Stimulated activated CD4-positive, alpha-beta T cell treated with anti-CD3 and anti-CD28 coated beads, Interleukin-4, amount 100 ng/mL, for 4 hours (primary cell): Measurements from ENCODE around the gene PDE4D.

Experiments
- DNase-seq, 2 experiments: peaks; one replicate each; pipeline ENCODE4 v3.0.0-alpha.2; 2020

Gene PDE4D

DNA sequence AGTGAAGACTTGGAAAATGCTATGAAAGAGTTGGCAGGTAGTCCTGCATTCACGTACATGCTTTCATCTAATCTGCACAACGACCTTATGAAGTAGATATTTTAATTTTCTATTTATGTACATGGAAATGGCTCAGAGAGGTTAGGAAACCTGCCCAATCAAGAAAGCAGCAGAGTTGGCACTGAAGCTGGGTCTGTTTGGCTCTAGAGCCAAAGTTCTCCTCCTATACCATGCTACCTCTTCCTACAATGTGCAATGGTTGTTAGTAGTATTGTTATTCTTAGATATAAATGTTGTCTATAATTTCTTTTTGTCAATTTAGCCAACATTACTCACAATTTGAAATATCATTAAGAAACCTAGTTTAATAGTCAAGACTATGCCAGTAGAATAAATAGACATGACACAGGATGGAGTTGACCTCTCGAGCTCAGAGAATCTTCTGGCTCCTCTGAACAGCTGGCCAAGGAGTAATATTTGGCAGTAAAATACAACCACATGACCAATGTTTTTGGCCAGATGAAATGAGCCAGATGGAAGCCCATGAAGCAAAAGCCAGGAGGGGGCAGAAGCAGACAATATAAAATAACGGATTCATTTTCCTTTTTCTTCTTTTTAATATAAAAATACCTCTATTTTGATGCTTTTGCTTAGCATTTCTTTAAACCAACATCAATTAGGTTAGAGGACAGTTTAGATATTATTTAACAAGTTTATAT lies 542.3 kb downstream of the PDE4D start:
- no peak for DNase-seq

DNA sequence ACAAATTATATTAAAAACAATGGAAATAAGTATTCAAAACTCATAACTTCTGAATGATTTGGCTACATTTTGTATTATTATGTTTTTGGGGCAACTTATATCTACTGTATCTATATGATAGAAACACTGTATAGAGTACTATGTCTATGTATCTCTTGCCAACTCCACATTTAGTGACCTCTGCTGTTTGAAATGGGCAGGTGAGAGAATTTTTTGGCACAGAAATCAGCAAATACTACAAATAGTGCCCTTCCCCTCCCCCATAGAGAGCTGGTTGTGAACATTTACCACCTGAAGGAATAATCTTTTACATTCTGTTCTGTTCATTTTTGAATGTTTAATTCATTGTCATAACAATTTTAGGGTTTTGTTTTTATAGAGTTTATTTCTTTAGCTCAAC lies 545.3 kb downstream of the PDE4D start:
- DNase-seq, result no peak

DNA sequence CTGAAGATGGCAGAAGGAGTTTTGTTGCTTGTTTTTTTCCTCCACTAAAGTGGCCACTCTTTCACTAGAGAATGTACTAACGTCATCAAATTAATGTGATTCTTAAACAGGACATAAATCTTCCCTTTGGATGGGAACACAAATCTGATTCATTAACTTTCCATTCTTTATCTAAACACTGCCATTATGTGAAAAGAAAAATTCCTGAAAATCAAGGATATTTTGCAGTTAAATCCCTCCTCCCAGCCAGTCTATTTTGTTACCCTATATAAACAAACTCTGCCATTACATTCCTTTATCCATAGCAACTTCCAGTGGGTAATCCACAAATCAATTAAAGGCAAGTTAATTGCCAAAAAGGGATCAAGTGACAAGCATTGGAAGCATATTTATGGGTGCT lies 546.5 kb downstream of the PDE4D start:
- DNase-seq, result no peak

DNA sequence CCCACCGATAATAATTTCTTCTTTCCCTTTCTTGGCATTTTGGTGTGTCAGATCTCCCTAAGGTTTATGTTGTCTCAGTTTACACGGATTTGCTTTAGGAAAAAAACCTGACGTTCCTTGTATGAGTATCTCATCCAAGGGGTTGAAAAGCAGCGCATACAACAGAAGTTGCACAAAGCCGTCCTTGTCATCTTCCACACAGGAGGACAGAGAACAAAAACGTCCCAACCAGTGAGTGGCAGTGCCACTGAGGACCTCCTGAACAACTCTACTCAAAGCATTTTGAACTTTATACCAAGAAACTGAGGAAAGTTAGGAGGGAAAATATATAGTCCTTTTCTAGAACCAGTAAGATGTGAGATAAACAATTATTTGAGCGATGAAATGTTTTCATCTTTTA lies 547.0 kb downstream of the PDE4D start:
- DNase-seq, result no peak

DNA sequence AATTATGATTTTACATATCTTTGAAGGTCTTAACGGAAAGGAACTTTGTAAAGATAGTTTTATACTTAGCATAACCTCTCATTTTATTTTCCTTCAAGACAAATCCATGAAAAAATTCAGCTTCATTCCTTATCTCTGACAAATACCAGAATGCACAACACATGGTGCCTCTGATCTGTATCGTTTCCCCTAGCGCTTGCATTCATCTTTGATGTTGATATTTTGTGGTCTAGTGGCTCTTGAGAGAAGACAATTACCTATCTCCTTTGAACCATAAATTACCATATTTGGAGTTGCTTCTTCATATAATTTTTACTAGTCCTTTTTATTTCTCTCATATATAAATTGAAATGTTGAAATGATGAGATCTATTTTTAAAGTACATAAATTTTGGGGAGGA lies 551.3 kb downstream of the PDE4D start:
- DNase-seq, result no peak

DNA sequence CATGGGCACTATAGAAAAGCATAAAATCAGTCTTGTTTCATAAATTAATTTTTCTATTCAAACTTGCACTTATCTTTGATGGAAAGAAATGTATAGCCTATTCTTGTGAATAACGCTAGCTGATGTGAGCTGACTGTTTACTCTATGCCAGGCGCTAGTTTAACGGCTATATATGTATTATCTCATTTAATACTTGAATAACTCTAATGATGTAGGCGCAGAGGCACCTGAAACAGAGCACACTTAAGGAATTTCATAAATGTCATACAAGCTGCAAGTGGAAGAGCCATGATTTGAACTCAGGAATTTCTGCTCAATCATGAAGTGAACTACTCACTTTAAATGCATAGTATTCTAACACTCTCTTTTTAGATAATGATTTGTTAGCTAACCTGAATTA lies 551.8 kb downstream of the PDE4D start:
- DNase-seq, result no peak

DNA sequence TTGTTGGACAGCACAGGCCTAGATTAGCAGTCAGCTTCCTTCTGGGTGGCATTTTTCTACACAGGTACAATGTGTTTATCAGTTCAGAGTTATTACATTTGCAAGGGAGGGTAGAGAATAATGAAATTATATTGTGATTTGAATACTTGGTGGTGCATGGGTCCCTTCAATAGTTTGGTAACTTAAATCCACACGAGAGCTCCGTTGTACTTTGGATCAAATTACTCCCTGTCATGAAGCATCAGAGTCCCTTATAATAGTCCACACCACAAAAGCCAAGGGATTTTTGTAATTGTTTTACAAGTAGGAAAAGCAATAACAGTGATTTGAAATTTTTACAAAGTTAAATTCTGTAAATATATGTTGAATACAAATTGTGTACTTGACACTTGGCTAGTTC lies 552.4 kb downstream of the PDE4D start:
- DNase-seq, result no peak

DNA sequence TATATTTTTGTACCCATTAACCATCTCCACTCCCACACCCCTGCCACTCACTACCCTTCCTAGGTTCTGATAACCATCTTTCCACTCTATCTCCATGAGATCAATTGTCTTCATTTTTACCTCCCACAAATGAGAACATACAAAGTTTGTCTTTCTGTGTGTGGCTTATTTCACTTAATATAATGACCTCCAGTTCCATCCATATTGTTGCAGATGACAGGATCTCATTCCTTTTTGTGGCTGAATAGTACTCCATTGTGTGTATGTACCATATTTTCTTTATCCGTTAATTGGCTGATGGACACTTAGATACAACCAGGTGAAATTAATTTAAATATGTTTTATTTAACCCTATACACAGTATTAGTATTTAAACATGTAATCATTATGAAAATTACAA lies 552.9 kb downstream of the PDE4D start:
- no peak for DNase-seq

DNA sequence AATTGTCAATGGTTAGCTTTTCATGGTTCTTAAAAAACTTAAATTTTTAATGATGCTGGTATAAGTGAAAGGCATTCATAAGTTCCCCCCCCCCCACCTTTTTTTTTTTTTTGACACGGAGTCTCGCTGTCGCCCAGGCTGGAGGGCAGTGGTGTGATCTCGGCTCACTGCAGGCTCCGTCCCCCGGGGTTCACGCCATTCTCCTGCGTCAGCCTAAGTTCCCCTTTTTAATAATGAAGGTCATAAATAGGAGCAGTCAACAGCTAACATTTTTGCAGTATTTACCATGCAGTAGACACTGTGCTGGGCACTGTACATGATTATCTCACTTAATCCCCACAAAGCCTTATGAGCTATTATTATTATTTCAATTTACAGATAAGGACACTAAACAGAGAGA lies 556.3 kb downstream of the PDE4D start:
- no peak for DNase-seq

DNA sequence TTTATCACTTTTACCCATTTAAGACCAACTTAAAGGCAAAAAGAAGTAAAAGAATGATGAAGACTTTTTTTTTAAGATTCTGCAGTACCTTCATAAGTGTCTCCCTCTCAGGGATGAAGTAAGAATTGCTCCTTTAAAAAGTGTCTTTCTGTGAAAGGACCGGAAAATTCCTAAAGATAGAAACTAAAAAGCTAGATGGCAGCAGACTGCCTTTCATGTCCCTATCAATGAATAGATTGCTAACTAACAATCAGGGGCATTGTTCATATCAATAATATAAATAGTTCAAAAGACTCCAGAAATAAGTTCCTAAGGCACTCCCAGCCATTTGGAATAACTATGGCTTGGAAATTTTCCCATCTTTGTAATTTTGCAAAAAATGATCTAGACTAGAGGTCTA lies 558.0 kb downstream of the PDE4D start:
- no peak for DNase-seq

DNA sequence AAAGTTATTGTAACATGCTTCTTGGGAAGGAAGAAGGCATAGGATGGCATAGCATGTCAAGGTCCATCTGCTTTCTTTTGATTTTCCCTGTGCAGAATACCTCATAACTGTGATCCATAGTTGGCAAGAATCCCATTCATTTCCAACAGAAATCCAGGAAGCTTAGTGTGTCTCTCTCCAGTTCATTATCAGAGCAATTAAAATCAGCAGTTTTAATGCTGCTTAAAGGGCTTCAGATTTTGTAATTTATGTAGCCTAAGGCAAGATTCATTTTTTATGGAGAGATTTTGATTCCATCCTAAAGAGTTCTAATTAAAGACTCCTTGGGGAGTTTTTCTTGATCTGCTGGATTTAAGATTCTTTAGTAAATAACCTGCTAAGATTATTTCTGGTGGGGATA lies 560.1 kb downstream of the PDE4D start:
- DNase-seq, result no peak

DNA sequence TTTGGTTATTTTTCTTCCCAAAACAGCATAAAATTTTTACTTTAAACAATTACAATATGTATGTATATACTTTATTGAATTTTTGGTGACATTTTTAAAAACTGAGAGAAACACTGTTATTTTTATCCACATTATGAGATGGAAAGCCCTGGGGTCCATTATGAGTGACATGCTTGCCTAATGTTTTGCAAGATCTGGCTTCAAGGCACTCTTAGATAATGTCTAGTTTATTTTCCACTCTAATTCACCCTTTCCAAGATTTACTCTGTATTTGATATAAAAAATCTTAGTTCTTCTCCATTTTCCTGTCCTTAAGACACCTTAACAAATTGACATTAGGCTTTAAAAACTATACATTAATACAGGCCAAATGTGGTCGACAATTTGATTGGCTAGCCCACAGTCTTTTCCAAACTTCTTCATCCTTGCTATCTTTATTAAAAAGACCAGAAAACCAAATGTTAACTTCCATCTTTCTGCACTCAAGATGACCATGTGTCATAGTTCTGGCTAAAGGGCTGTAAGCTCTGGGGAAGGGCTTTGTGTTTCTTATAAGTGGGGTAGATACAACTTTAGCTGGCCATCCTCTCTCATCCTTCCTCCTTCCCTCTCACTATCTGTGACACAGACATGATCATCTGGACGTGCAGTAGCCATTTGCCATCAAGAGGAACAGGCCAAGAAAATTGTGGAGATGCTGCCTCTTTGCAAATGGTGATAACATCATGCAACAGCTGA lies 561.1 kb downstream of the PDE4D start:
- no peak for DNase-seq

DNA sequence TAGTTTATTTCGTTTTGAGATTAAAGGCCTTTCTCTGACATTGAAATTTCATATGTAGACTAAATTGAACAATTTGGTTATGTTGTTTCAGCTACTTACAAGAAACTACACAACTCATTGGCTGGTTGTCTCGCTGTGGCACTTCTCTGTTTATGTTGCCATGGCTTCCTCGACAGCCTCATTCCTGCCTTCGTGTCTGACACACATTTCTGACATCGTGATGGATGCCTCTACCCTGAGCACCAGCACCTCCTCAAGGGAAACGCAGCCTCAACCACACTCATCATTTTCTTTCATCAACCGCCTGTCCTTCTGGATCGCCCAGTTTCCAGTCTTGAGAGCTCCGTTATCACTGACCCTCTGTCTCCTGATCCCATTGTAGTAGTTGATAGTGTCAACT lies 562.8 kb downstream of the PDE4D start:
- DNase-seq, result no peak

DNA sequence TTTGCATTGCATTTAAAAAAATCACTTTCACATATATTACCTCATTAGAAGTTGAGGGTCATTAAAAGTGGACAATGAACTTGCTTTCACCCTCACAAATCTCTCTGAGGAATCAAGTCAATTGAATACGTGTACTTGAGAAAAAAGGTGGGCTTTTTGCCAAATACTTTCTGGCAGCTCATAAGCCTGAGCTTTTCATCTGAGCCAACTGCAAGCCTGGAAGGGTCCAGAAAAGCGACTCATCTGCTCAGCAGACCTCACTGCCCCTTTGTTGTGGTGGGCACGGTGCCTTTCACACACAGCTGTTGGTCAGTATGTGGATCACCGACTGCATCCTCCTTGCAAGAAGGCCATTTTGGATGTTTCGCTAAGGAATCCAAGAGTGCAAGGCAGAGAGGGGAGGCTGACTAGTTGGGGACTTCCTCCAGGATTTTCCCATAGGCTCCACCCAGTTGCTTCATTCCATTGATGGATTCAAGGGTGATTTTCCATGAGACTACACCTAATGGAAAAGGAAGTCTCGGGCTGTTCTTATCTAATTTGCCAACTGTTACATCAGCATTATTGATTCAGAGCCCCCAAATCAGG lies 564.7 kb downstream of the PDE4D start:
- no peak for DNase-seq

DNA sequence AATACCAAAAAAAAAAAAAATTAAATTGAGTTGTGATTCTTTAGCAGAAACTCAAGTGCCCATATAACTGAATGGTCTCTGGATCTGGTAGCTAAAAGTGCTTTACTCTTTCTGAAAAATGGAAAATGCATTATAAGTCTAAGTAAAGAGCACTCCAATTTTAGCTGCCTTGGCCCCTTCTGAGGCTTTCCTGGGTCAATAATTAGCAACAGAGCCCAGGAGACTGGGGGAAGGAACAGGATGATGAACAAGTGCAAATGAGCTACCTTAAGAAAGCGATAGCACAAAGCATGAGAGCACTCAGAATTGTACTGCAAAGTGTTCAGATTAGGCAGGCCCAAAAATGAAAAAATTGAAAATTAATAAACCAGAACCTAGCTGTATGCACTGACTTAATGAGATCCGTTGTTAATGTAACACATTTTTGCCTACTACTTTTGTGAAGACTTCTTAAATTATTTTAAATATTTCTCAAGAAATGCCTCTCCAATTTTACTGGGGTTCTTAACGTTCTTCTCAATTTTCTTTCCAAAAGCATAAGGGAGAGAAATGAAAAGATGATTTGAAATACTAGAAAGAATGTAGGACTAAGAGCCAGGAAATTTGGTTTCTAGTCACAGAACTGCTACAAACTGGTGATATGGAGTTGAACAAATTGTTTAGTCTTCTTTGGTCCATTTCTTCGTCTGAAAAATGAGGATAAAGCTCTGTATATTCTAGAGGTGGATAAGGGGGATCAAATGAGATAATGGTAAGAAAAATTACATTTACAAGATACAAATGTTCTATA lies 566.1 kb downstream of the PDE4D start:
- DNase-seq, result no peak

DNA sequence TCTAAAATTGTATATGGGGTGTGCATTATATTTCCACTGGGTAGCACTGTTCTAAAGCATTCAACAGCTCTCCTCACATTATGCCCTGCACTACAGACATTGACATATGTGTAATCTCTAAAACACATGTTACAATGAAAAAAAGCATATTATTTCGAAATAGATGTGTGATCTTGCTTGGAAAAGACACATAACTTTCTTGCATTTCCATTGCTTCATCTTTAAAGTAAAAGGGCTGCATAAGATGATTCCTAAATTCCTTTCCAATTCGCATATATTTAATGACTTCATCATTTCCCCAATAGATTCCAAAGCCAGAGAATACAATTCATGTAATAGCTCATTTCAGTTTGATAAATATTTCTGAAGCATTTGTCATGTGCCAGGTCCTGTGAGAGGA lies 566.9 kb downstream of the PDE4D start:
- no peak for DNase-seq

DNA sequence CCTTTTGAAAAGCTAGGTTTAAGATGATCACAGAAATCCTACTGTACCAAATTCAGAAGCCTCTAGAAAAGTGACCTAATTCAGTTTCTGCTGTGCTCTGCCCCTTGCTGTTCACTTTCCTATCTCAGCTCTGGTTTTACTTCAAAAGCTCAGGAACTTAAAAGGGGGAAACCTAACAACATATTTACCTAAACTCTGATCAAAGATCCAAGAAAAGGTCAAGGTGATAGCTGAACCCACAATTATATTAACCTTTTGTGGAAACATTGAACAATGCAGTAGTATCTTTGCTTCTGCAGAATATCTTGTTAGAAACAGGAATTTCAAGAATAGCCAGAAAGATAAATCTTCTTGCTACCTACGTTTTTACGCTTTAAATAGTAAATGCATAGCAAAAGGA lies 568.5 kb downstream of the PDE4D start:
- DNase-seq, result no peak

DNA sequence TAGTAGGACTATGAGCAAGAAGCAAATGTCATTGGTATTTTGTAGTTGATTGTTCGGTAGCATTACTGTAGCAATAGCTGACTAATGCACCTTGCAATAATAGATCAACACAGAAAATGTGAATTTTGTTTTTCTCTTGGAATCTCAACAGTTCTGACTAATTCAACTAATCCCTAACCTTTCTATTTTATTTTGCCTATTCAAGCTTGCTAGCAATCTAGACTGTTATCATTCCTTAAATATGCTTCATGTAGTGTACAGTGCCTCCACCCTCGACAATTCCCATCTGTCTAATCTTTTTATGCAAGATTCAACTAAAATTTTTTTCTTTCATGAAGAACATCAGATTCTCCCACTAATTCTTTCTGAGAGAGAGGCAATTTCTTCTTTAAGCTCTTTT lies 570.6 kb downstream of the PDE4D start:
- DNase-seq, result no peak

DNA sequence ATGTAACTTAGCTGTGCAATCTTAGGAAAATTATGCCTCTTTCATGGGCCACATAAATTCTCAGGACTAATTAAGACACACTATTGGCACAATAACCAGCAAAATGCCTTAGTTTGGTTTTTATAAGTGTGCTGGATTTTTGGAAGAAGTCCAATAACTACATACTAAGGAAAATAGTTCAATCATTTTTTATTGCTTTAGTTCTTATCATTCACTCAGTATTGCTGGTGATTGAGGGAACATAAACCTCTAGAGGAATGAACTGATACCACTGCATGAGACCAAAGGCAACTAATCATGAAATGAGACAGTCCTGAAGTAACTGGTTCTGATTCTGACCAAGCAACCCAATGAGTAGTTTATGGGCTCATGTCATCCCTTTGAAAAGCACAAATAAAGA lies 571.5 kb downstream of the PDE4D start:
- DNase-seq, result no peak

DNA sequence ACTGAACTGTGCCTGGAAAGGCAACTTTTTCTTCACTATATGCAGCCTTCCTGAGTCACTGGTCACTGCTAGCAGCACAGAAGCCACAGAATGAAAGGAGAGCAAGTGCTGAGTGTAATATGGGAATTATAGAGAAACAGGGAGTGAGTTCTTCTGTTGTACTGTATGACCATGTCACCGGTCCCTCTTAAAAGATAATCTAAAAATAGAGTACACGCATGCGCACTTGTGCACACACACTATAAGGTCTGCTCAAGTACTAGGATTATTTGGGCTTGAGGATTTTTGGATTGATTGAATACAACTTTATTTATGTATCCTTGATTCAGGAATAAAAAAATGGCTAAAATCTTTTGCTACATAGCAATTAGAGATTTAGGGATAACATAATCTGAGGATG lies 571.9 kb downstream of the PDE4D start:
- no peak for DNase-seq

DNA sequence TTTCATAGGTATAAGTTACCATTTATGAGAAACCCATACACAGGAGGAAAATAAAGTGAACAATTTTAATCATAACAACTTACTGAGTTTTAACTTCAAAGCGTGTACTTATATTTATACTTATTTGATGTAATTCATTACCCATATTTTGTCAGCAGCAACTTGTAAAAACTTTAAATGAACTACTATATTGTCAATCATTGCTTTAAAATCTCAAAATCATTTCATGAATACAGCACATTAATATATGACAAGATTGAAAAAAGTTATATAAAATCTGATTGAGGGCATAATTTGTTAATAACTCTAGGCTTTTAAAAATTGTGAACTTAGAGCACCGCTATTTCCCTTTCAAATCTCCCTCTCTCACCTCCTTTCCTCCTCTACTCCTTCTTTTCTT lies 573.1 kb downstream of the PDE4D start:
- DNase-seq, result no peak

DNA sequence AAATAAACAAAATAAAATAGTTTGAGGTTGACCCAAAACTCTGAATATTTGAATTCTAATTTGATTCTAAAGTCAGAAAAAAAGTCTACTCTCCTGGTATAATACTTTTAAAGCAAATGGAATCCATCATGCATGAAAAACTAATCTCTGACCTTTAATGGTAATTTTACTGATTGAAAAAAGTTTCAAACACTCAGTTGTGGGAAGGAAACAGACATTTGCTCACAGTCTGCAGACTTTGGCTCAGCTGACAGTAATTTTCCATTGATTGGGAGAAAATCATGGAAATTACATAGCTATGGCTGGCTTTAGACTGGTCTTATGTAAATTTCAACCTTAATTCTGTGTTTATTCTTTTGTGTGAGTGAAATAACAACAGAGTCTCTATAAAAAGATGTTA lies 574.3 kb downstream of the PDE4D start:
- DNase-seq, result no peak

DNA sequence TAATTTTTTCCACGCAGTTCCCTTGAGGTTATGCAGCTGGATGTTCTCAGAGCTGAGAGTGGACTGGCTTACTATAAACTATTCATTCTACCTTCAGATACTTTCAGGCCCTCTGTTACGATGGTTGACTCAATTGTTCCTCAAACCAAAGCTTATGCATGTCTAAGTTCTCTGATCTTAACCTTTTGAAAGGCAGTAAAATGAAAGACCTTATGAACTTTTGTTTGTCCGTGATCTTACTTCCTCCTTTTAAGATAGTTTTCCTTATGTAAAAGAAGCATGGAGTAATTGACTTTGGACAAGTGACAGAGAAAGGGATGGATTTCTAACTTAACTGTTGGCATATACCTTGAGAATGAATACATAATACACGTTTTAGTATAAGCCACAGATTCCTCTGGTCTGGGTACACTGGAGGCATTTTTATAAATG lies 575.7 kb downstream of the PDE4D start:
- no peak for DNase-seq
